DND-41 (cell line): ENCODE measurements around the gene CAMK2A.

ENCODE experiments used
- ATAC-seq: fragments of 200-7000 bp; cut with Tn5 transposase; 3 replicates; pipeline ENCODE4 v1.9.1; 2021; ENCODE audit warnings: low read depth; ENCODE audit not compliant: insufficient read depth
- DNase-seq: peaks from one replicate; pipeline ENCODE4 v3.0.0-alpha.2; 2020
- H2AFZ ChIP-seq: 2 replicates; pipeline ENCODE4 v1.6.0; 2012; ENCODE audit warnings: low read depth, low read length
- H3K27ac ChIP-seq: 2 replicates; pipeline ENCODE4 v1.5.1; 2012; ENCODE audit warnings: low read length, inconsistent platforms
- H3K27me3 ChIP-seq: fragments of 200-600 bp; sonication (generic); 2 replicates; pipeline ENCODE4 v1.6.0; 2012; ENCODE audit warnings: low read length, mild to moderate bottlenecking, inconsistent platforms; ENCODE audit not compliant: insufficient read depth, poor library complexity
- H3K36me3 ChIP-seq: 2 replicates; pipeline ENCODE4 v1.5.1; 2012; ENCODE audit warnings: low read length, inconsistent platforms; ENCODE audit not compliant: insufficient read depth
- H3K4me1 ChIP-seq: 2 replicates; pipeline ENCODE4 v1.5.1; 2012; ENCODE audit warnings: mild to moderate bottlenecking, low read length; ENCODE audit not compliant: insufficient read depth
- H3K4me2 ChIP-seq: 2 replicates; pipeline ENCODE4 v1.6.0; 2012; ENCODE audit warnings: mild to moderate bottlenecking, moderate library complexity, low read length, inconsistent platforms; ENCODE audit not compliant: insufficient read depth
- H3K4me3 ChIP-seq, 2 experiments: fragments of 200-600 bp in 1 of 2; shearing (Covaris generic) in 1 of 2; 2 replicates each; pipeline ENCODE4 v1.5.1; 2012 to 2016; ENCODE audit warnings: inconsistent platforms in 2 of 2, low read length in 2 of 2, mild to moderate bottlenecking in 2 of 2, low read depth in 1 of 2, moderate library complexity in 1 of 2
- H3K79me2 ChIP-seq: 2 replicates; pipeline ENCODE4 v1.6.0; 2012; ENCODE audit warnings: low read length, inconsistent platforms; ENCODE audit not compliant: insufficient read depth
- H3K9ac ChIP-seq: 2 replicates; pipeline ENCODE4 v1.6.0; 2012; ENCODE audit warnings: low read depth, mild to moderate bottlenecking, inconsistent platforms, low read length, moderate library complexity
- H3K9me3 ChIP-seq: 2 replicates; pipeline ENCODE4 v1.5.1; 2012; ENCODE audit warnings: low read length, moderate library complexity, mild to moderate bottlenecking, inconsistent platforms; ENCODE audit not compliant: insufficient read depth, severe bottlenecking
- H4K20me1 ChIP-seq: 2 replicates; pipeline ENCODE4 v1.6.0; 2012; ENCODE audit warnings: low read length; ENCODE audit not compliant: insufficient read depth
- CTCF ChIP-seq: IDR thresholded peaks from 2 replicates; pipeline ENCODE4 v1.5.1; 2012; ENCODE audit warnings: borderline replicate concordance, low read length, moderate library complexity, mild to moderate bottlenecking; ENCODE audit not compliant: poor library complexity, severe bottlenecking; ENCODE audit errors: extremely low read depth
- EZH2 ChIP-seq: IDR thresholded peaks from 3 replicates; pipeline ENCODE4 v1.6.1; 2012; ENCODE audit warnings: borderline replicate concordance, low read depth, mild to moderate bottlenecking, moderate library complexity, low read length, inconsistent platforms; ENCODE audit not compliant: severe bottlenecking

The CAMK2A gene

GRCh38 chr5:150270541-150271295 is 18.9 kb downstream of the CAMK2A start:
- H3K9me3 ChIP-seq = no peaks in the 10 kb centered on the region
- DNase-seq (no peak), ATAC-seq (no peak)
- H3K36me3 ChIP-seq = no peaks in the 10 kb centered on the region
- H3K4me2 ChIP-seq = no peak overlapping the region
- no peak overlapping the region for H2AFZ ChIP-seq
- no peaks in the 10 kb centered on the region for H3K4me1 ChIP-seq
- peaks cover 33% of the 10 kb centered on the region for H3K27me3 ChIP-seq
- no peak for TF ChIP-seq EZH2
- no peak for TF ChIP-seq CTCF
- H3K4me3 ChIP-seq = no peak overlapping the region
- no peak overlapping the region for H3K27ac ChIP-seq
- no peaks in the 10 kb centered on the region for H3K79me2 ChIP-seq
- H4K20me1 ChIP-seq = no peaks in the 10 kb centered on the region
- no peak overlapping the region for H3K9ac ChIP-seq

- no peaks in the 10 kb centered on the region for H3K36me3 ChIP-seq
- DNase-seq = no peak
- H3K9ac ChIP-seq = no peak overlapping the region
- no peaks in the 10 kb centered on the region for H3K9me3 ChIP-seq
- H3K4me3 ChIP-seq = no peak overlapping the region
- H3K27ac ChIP-seq = no peak overlapping the region
- no peak overlapping the region for H2AFZ ChIP-seq
- TF ChIP-seq CTCF (no peak), EZH2 (no peak)
- ATAC-seq = no peak
- no peaks in the 10 kb centered on the region for H3K79me2 ChIP-seq
- no peak overlapping the region for H3K4me2 ChIP-seq
- no peaks in the 10 kb centered on the region for H4K20me1 ChIP-seq
- H3K4me1 ChIP-seq = no peaks in the 10 kb centered on the region
- peaks cover 10% of the 10 kb centered on the region for H3K27me3 ChIP-seq
Measured at GRCh38 chr5:150266871-150267291, 22.7 kb downstream of the CAMK2A start.

- H2AFZ ChIP-seq = no peak overlapping the region
- no peak overlapping the region for H3K9ac ChIP-seq
- H3K9me3 ChIP-seq = no peaks in the 10 kb centered on the region
- peaks cover 8% of the 10 kb centered on the region for H3K27me3 ChIP-seq
- H3K4me1 ChIP-seq = no peaks in the 10 kb centered on the region
- no peaks in the 10 kb centered on the region for H3K79me2 ChIP-seq
- no peak overlapping the region for H3K4me3 ChIP-seq
- no peak for ATAC-seq
- H3K27ac ChIP-seq = no peak overlapping the region
- no peak for DNase-seq
- no peaks in the 10 kb centered on the region for H3K36me3 ChIP-seq
- TF ChIP-seq CTCF (no peak), EZH2 (no peak)
- no peaks in the 10 kb centered on the region for H4K20me1 ChIP-seq
- H3K4me2 ChIP-seq = no peak overlapping the region
Measured at GRCh38 chr5:150265870-150266383, 23.6 kb downstream of the CAMK2A start.
